ENCODE results near the gene HDAC7. TPM values are rescaled to one million over a fixed set of nuclear protein-coding genes. Genes with fewer than 3 reads are reported as not detected.

The HDAC7 gene
- total and polyA plus RNA-seq, 4 donors, result 49.3 to 119 (median 69.7) TPM

DNA sequence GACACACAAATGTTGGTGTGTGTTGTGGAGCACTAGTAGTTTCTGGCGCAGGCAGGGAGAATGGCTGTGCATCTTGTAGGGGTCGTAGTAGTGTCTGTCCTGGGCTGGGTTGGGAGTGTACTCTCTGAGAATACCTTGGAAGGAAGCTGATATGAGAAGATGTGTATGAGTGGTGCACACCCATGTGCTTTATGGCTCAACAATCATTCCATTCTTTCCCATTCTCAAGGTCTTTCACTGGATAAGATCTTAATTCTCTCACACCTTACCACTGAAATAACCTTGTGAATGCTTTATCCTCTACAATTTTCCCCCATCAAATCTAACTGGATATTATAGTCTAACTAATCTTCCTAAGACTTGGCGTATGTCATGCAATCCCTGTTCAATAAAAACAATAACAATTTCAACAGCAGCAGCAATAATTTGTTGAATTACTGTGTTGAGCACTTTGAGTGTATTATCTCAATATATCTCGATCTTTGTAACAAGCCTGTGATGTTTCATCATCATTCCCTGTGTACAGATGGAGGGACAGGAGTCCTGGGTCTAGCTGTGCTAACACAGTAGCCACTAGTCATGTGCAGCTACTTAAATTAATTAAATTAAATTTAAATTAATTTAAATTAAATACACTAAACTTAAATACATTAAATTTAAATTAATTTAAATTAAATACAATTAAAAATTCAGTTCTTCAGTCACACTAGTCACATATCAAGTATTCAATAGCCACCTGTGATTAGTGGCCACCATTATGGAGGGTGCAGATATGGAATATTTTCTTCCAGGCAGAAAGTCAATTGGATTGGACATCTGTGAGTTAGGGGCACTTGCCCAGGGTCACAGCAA is 50.2 kb downstream of the HDAC7 start:
- Histone ChIP-seq H3K9ac (ENCODE audit: insufficient read depth in 1 of 2, low read length in 2 of 2) (no peak overlapping the region), H3K4me3 (no peak overlapping the region), H3K4me1 (ENCODE audit: control insufficient read depth in 5 of 5, insufficient read depth in 5 of 5, low read length in 5 of 5) (peaks cover 0 to 7% (median 0%) of the 10 kb centered on the region in 5 donors), H3K9me3 (ENCODE audit: control insufficient read depth in 4 of 4, insufficient read depth in 3 of 4, low read length in 3 of 4) (no peaks in the 10 kb centered on the region), H3K27ac (ENCODE audit: low read depth in 1 of 2, low read length in 1 of 2) (peak overlapping the region in 1 of 2 donors; percentile 64), H3K27me3 (ENCODE audit: control insufficient read depth in 3 of 3, insufficient read depth in 3 of 3, low read length in 2 of 3) (peaks cover 0 to 6% (median 0%) of the 10 kb centered on the region in 3 donors), H3K36me3 (ENCODE audit: control insufficient read depth in 4 of 4, insufficient read depth in 4 of 4, low read length in 4 of 4) (no peaks in the 10 kb centered on the region)
- DNase-seq, result no peak
- 81 to 82% methylated on average over 4 of the region's 4 CpGs for WGBS, 2 donors
- no peak for ATAC-seq (ENCODE audit: insufficient read depth, low FRiP score)
- TF ChIP-seq, protein P1, sequence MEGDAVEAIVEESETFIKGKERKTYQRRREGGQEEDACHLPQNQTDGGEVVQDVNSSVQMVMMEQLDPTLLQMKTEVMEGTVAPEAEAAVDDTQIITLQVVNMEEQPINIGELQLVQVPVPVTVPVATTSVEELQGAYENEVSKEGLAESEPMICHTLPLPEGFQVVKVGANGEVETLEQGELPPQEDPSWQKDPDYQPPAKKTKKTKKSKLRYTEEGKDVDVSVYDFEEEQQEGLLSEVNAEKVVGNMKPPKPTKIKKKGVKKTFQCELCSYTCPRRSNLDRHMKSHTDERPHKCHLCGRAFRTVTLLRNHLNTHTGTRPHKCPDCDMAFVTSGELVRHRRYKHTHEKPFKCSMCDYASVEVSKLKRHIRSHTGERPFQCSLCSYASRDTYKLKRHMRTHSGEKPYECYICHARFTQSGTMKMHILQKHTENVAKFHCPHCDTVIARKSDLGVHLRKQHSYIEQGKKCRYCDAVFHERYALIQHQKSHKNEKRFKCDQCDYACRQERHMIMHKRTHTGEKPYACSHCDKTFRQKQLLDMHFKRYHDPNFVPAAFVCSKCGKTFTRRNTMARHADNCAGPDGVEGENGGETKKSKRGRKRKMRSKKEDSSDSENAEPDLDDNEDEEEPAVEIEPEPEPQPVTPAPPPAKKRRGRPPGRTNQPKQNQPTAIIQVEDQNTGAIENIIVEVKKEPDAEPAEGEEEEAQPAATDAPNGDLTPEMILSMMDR (IDR thresholded peaks at IDR 0.05; ENCODE audit: control extremely low read depth, extremely low read depth), result no peak

DNA sequence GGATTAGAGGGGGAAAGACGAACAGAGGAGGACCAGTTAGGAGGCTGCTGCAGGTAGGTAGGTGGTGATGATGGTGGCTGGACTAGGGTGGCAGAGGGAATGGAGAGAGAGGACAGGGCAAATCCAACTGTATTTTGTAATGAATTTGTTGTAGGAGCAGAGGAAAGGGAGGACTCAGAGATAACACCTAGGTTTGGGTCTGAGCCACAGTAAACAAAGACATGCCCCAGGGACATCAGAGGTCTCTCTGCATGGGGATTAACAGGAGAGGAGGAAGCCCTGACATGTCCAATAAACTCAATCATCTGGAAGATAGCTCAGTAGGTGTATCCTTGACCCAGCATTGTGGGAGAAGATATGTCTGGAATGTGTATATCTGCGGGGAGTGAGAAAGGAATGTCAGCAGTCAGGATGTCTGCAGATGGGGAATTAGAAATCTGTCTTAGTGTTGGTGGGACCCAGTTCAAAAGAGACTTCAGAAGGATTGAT is 51.3 kb downstream of the HDAC7 start:
- Histone ChIP-seq H3K27me3 (ENCODE audit: control insufficient read depth in 3 of 3, insufficient read depth in 3 of 3, low read length in 2 of 3) (peaks cover 0 to 6% (median 0%) of the 10 kb centered on the region in 3 donors), H3K27ac (ENCODE audit: low read depth in 1 of 2, low read length in 1 of 2) (no peak overlapping the region), H3K36me3 (ENCODE audit: control insufficient read depth in 4 of 4, insufficient read depth in 4 of 4, low read length in 4 of 4) (no peaks in the 10 kb centered on the region), H3K9ac (ENCODE audit: insufficient read depth in 1 of 2, low read length in 2 of 2) (no peak overlapping the region), H3K4me3 (no peak overlapping the region), H3K9me3 (ENCODE audit: control insufficient read depth in 4 of 4, insufficient read depth in 3 of 4, low read length in 3 of 4) (no peaks in the 10 kb centered on the region), H3K4me1 (ENCODE audit: control insufficient read depth in 5 of 5, insufficient read depth in 5 of 5, low read length in 5 of 5) (peaks cover 0 to 5% (median 0%) of the 10 kb centered on the region in 5 donors)
- TF ChIP-seq, protein P1 (IDR thresholded peaks at IDR 0.05; ENCODE audit: control extremely low read depth, extremely low read depth), result no peak
- DNase-seq (no peak), ATAC-seq (ENCODE audit: insufficient read depth, low FRiP score) (no peak)
- WGBS, 2 donors, result 73 to 85% methylated on average over 2 of the region's 2 CpGs

DNA sequence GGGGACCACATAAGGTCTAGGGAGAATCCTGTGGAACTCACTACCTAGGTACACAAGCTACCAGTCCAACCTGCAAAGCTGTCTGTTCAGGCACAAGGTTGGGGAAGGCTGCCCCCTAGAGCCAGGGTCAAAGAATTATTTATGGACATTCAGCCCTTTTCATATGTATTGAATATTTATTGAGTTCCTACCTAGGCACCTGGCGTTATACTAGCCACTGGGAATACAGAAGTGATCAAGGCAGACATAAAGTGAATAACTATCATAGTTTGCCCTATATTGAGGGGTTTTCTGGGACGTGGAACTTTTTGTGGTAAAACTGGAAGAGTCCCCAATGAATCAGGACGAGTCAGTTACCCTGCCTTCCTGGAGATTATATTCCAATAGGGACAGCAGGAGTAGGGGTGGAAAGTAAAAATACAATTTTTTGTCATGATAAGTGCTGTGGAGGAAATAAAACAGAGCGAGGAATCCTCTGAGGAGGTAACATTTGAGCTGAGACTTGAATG is 52.4 kb downstream of the HDAC7 start:
- TF ChIP-seq, protein P1 (IDR thresholded peaks at IDR 0.05; ENCODE audit: control extremely low read depth, extremely low read depth), result peak; percentile 67
- Histone ChIP-seq H3K36me3 (ENCODE audit: control insufficient read depth in 4 of 4, insufficient read depth in 4 of 4, low read length in 4 of 4) (no peaks in the 10 kb centered on the region), H3K27me3 (ENCODE audit: control insufficient read depth in 3 of 3, insufficient read depth in 3 of 3, low read length in 2 of 3) (peaks cover 0 to 2% (median 0%) of the 10 kb centered on the region in 3 donors), H3K4me1 (ENCODE audit: control insufficient read depth in 5 of 5, insufficient read depth in 5 of 5, low read length in 5 of 5) (peaks cover 0 to 5% (median 0%) of the 10 kb centered on the region in 5 donors), H3K27ac (ENCODE audit: low read depth in 1 of 2, low read length in 1 of 2) (no peak overlapping the region), H3K9me3 (ENCODE audit: control insufficient read depth in 4 of 4, insufficient read depth in 3 of 4, low read length in 3 of 4) (no peaks in the 10 kb centered on the region), H3K9ac (ENCODE audit: insufficient read depth in 1 of 2, low read length in 2 of 2) (no peak overlapping the region), H3K4me3 (no peak overlapping the region)
- no peak for ATAC-seq (ENCODE audit: insufficient read depth, low FRiP score)
- WGBS, 2 donors, result 54 to 58% methylated on average over 4 of the region's 4 CpGs
- peak in 2 of 3 donors; percentile 47 to 50 for DNase-seq
